Right atrium auricular region (tissue), 2 donors: Measurements from ENCODE around the gene ASB3. TPM values are rescaled to one million over a fixed set of nuclear protein-coding genes. Genes with fewer than 3 reads are reported as not detected.
"Not testable (repeated sequence)": the region's sequence is repeated elsewhere in the genome, so short reads cannot be mapped to it uniquely, and the experiment has no call there.

Experiments
- DNase-seq: peaks from one replicate; pipeline ENCODE4 v3.0.0-alpha.2; 2019; ENCODE audit warnings: low spot score
- H3K27ac ChIP-seq, 2 donors: fragments of 200-600 bp; sonication (generic); 1 replicate in 1 of 2; 2 replicates in 1 of 2; pipeline ENCODE4 v1.5.1; 2016 to 2019
- H3K27me3 ChIP-seq, 2 donors: fragments of 200-600 bp; sonication (generic); one replicate each; pipeline versions ENCODE4 v1.5.1 to v1.6.0; 2017 to 2019
- H3K36me3 ChIP-seq: fragments of 200-600 bp; sonication (generic); one replicate; pipeline ENCODE4 v1.5.1; 2016
- H3K4me1 ChIP-seq, 2 donors: fragments of 200-600 bp; sonication (generic); one replicate each; pipeline versions ENCODE4 v1.5.1 to v1.6.0; 2017 to 2019
- H3K4me3 ChIP-seq, 2 donors: fragments of 200-600 bp; sonication (generic); 1 replicate in 1 of 2; 2 replicates in 1 of 2; pipeline ENCODE4 v1.5.1; 2017 to 2019; ENCODE audit warnings: mild to moderate bottlenecking in 1 of 2, moderate library complexity in 1 of 2
- H3K9me3 ChIP-seq, 2 donors: fragments of 200-600 bp; sonication (generic); one replicate each; pipeline ENCODE4 v1.5.1; 2019
- CTCF ChIP-seq, 2 donors: fragments of 200-600 bp; sonication (generic); IDR thresholded peaks; one replicate each; pipeline ENCODE4 v1.5.1; 2019; ENCODE audit warnings: antibody characterized with exemption in 2 of 2
- total RNA-seq, 2 donors: library from RNA; depleted of rRNA; stranded (reverse); fragments of >200 nt; gene quantifications; one replicate each; pipeline ENCODE4 v1.1.0, GENCODE V29; 2016

Gene ASB3
- total RNA-seq, 2 donors from 2014 or later: 9.2 to 11.4 TPM

DNA sequence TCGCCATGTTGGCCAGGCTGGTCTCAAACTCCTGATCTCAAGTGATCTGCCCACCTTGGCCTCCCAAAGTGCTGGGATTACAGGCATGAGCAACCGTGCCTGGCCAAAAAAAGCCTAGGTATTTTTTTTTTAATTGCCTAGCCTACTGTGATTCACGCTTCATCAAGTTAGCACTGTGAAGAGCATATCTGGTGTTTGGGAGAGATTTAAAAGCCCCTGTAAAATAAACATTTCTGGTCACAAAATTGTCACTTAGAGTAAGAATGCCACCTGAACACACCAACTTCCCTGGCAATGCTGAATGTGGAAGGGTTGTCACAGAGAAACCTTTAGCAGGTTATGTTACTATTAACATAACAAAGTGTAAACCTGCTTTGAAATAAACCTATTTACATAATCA lies 58.8 kb downstream of the ASB3 start:
- Histone ChIP-seq H3K36me3 (no peaks in the 10 kb centered on the region), H3K27ac (no peak overlapping the region), H3K4me3 (no peak overlapping the region), H3K4me1 (no peaks in the 10 kb centered on the region), H3K9me3 (no peaks in the 10 kb centered on the region), H3K27me3 (no peaks in the 10 kb centered on the region)
- DNase-seq: no peak
- no peak for TF ChIP-seq CTCF (IDR thresholded peaks at IDR 0.05)

DNA sequence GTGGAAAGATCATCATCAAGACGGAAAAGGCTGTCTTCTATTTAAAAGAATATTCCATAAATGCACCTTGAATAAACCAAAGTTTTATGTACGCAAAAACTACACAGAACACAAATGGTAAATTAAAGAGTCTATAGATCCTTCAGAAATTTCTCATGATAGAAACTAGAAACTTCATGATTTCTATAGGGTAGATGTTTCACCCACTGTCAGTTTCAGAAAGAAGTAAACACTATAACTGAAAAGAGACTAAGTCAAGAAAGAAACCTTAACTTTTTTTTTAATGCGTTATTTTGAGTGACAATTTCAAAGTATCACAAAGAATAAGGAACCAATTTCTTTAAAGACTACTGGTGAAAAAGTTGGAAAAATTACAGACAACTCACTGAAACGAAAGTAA lies 61.1 kb downstream of the ASB3 start:
- no peak for TF ChIP-seq CTCF (IDR thresholded peaks at IDR 0.05)
- Histone ChIP-seq H3K27ac (no peak overlapping the region), H3K9me3 (no peaks in the 10 kb centered on the region), H3K4me1 (no peaks in the 10 kb centered on the region), H3K4me3 (no peak overlapping the region), H3K36me3 (no peaks in the 10 kb centered on the region), H3K27me3 (no peaks in the 10 kb centered on the region)
- no peak for DNase-seq

DNA sequence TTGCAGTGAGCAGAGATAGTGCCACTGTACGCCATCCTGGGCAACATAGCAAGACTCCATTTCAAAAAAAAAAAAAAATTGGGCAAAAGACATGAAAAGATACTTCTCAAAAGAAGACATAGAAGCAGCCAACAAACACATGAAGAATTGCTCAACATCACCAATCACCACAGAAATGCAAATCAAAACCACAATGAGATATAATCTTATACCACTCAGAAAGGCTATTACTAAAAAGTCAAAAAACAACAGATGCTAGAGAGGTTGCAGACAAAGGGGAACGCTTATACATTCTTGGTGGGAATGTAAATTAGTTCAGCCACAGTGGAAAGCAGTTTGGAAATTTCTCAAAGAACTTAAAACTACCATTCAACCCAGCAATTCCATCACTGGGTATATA lies 62.2 kb downstream of the ASB3 start:
- H3K4me1 ChIP-seq: no peaks in the 10 kb centered on the region
- no peak for TF ChIP-seq CTCF (IDR thresholded peaks at IDR 0.05)
- H3K36me3 ChIP-seq: no peaks in the 10 kb centered on the region
- no peaks in the 10 kb centered on the region for H3K27me3 ChIP-seq
- H3K9me3 ChIP-seq: no peaks in the 10 kb centered on the region
- no peak for DNase-seq
- no peak overlapping the region for H3K27ac ChIP-seq
- H3K4me3 ChIP-seq: no peak overlapping the region

DNA sequence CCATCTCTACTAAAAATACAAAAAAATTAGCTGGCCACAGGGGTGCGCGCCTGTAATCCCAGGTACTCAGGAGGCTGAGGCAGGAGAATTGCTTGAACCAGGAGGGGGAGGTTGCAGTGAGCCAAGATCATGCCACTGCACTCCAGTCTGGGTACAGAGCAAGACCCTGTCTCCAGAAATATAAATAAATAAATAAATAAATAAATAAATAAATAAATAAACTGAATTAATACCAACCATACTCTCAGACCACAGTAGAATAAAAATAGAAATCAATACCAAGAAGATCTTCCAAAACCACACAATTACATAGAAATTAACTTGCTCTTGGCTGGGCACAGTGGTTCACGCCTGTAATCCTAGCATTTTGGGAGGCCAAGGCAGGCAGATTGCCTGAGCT lies 65.8 kb downstream of the ASB3 start:
- H3K27me3 ChIP-seq: not testable (repeated sequence)

GRCh38 chr2:53715568-53715967 lies 71.2 kb downstream of the ASB3 start:
- H3K4me1 ChIP-seq: no peaks in the 10 kb centered on the region
- no peak overlapping the region for H3K4me3 ChIP-seq
- peaks cover 0 to 4% of the 10 kb centered on the region in 2 donors for H3K9me3 ChIP-seq
- H3K27ac ChIP-seq: no peak overlapping the region
- no peaks in the 10 kb centered on the region for H3K36me3 ChIP-seq
- H3K27me3 ChIP-seq: no peaks in the 10 kb centered on the region
- peak in 1 of 2 donors; percentile 65 for TF ChIP-seq CTCF (IDR thresholded peaks at IDR 0.05)
- DNase-seq: no peak

More for the DNA sequence above, 65.8 kb downstream of the ASB3 start:
- H3K9me3 ChIP-seq, H3K27ac ChIP-seq, H3K4me3 ChIP-seq, H3K36me3 ChIP-seq, DNase-seq, H3K4me1 ChIP-seq: not testable (repeated sequence)

- Histone ChIP-seq H3K4me3 (no peak overlapping the region), H3K27me3 (no peaks in the 10 kb centered on the region), H3K36me3 (peaks cover 3% of the 10 kb centered on the region), H3K4me1 (no peaks in the 10 kb centered on the region), H3K27ac (no peak overlapping the region), H3K9me3 (no peaks in the 10 kb centered on the region)
- no peak for TF ChIP-seq CTCF (IDR thresholded peaks at IDR 0.05)
- DNase-seq: no peak
Observed at GRCh38 chr2:53711271-53711780, 75.4 kb downstream of the ASB3 start.
